K562 (cell line): ENCODE data around the gene RGS14. TPM values are rescaled to one million over a fixed set of nuclear protein-coding genes. Genes with fewer than 3 reads are reported as not detected.
A peak's percentile ranks its signal among the peaks of the same experiment; 100 is the strongest.

ENCODE experiments used
- ATAC-seq: fragments of 200-7000 bp; cut with Tn5 transposase; 3 replicates; pipeline ENCODE4 v1.9.1; 2020; ENCODE audit warnings: moderate library complexity
- BruUV-seq: library from RNA; stranded (reverse); fragments of 400-500 nt; replicated peaks from 2 replicates; lab custom pipeline; 2021; lab: Mats Ljungman, UMichigan
- CTCF ChIA-PET: fragments of 300-600 bp; formaldehyde crosslinking; extraction: SDS; loops from one replicate; lab custom pipeline; 2021; ENCODE audit warnings: low intra/inter-chr PET ratio; lab: Yijun Ruan, JAX
- POLR2A ChIA-PET: fragments of 300-600, 350-650 bp; sonication (Branson Sonifier 250); formaldehyde crosslinking; extraction: SDS; loops from one replicate; lab custom pipeline; 2021; ENCODE audit warnings: antibody characterized with exemption, inconsistent platforms; lab: Yijun Ruan, JAX
- DNase-seq, 4 experiments: peaks; one replicate each; pipeline versions ENCODE4 v3.0.0 to v3.0.0-alpha.2; 2011 to 2018; ENCODE audit warnings: low spot score in 3 of 4, mixed read lengths in 3 of 4; ENCODE audit errors: extremely low read depth in 1 of 4
- FAIRE-seq: peaks from 2 replicates; lab custom pipeline; 2011; peaks lifted over from hg19 to GRCh38; lab: Jason Lieb, UNC
- H2AFZ ChIP-seq: 2 replicates; pipeline ENCODE4 v1.6.0; 2011; ENCODE audit warnings: low read depth, low read length, control low read depth, inconsistent platforms
- H3K27ac ChIP-seq: fragments of 200-600 bp; 3 replicates; pipeline ENCODE4 v1.8.0; 2011; ENCODE audit warnings: low read depth, mild to moderate bottlenecking, control low read depth, inconsistent platforms, low read length, moderate library complexity, mixed read lengths; ENCODE audit errors: extremely low read depth
- H3K27me3 ChIP-seq, 2 experiments: fragments of 300-600 bp in 1 of 2; 2 replicates in 1 of 2; 3 replicates in 1 of 2; pipeline versions ENCODE4 v1.6.0 to v1.8.0; 2011; ENCODE audit warnings: inconsistent platforms in 2 of 2, low read length in 2 of 2, mild to moderate bottlenecking in 1 of 2, mixed read lengths in 1 of 2, moderate library complexity in 1 of 2; ENCODE audit not compliant: control insufficient read depth in 2 of 2, insufficient read depth in 2 of 2
- H3K36me3 ChIP-seq: fragments of 300-600 bp; 3 replicates; pipeline ENCODE4 v1.8.0; 2011; ENCODE audit warnings: mild to moderate bottlenecking, low read length, inconsistent platforms; ENCODE audit not compliant: control insufficient read depth, insufficient read depth
- H3K4me1 ChIP-seq, 2 experiments: fragments of 200-600 bp in 1 of 2; replicated peaks in 1 of 2; 2 replicates in 1 of 2; 3 replicates in 1 of 2; pipeline versions ENCODE4 v1.5.1 to v1.8.0; 2011; ENCODE audit warnings: inconsistent platforms in 2 of 2, low read length in 2 of 2, mild to moderate bottlenecking in 1 of 2, mixed read lengths in 1 of 2, moderate library complexity in 1 of 2; ENCODE audit not compliant: control insufficient read depth in 2 of 2, insufficient read depth in 2 of 2
- H3K4me2 ChIP-seq: 2 replicates; pipeline ENCODE4 v1.6.1; 2011; ENCODE audit warnings: low read length, control low read depth, inconsistent platforms, mixed read lengths; ENCODE audit not compliant: insufficient read depth
- H3K4me3 ChIP-seq: fragments of 200-600 bp; sonication (generic), shearing (Covaris generic); 2 replicates; pipeline ENCODE4 v1.5.1; 2016; ENCODE audit warnings: control low read depth, inconsistent platforms
- H3K79me2 ChIP-seq: fragments of 200-600 bp; 3 replicates; pipeline ENCODE4 v1.8.0; 2011; ENCODE audit warnings: low read length, inconsistent platforms; ENCODE audit not compliant: control insufficient read depth, insufficient read depth
- H3K9ac ChIP-seq, 2 experiments: 2 replicates each; pipeline versions ENCODE4 v1.6.0 to v1.6.1; 2011; ENCODE audit warnings: low read depth in 2 of 2, low read length in 2 of 2, control low read depth in 1 of 2, inconsistent platforms in 1 of 2, mild to moderate bottlenecking in 1 of 2, mixed read lengths in 1 of 2; ENCODE audit not compliant: insufficient read depth in 1 of 2
- H3K9me1 ChIP-seq: one replicate; pipeline ENCODE4 v1.6.0; 2011; ENCODE audit warnings: inconsistent platforms, mild to moderate bottlenecking, low read length, moderate library complexity; ENCODE audit not compliant: control insufficient read depth, insufficient read depth
- H3K9me3 ChIP-seq: replicated peaks from 2 replicates; pipeline ENCODE4 v1.5.1; 2011; ENCODE audit warnings: low read depth, low read length, inconsistent platforms; ENCODE audit not compliant: control insufficient read depth, insufficient read depth
- H4K20me1 ChIP-seq: replicated peaks from 2 replicates; pipeline ENCODE4 v1.6.1; 2011; ENCODE audit warnings: low read length, inconsistent platforms, mixed read lengths; ENCODE audit not compliant: control insufficient read depth, insufficient read depth
- POLR2G ChIP-seq: fragments of 200-400 bp; formaldehyde crosslinking; IDR thresholded peaks from 2 replicates; pipeline ENCODE4 v1.6.1; 2017; ENCODE audit warnings: low read depth, mild to moderate bottlenecking, antibody characterized with exemption, low read length, moderate library complexity
- TBP ChIP-seq: optimal IDR thresholded peaks from 2 replicates; pipeline ENCODE3; 2011; ENCODE audit warnings: low read depth, low read length, improper control_type of control experiment
- ZFPM2 ChIP-seq: fragments of 250-450 bp; sonication (Bioruptor Pico); IDR thresholded peaks from 2 replicates; pipeline ENCODE4 v1.5.1; 2022; ENCODE audit warnings: mild to moderate bottlenecking
- ZNF134 ChIP-seq: fragments of 250-450 bp; sonication (Bioruptor Pico); conservative IDR thresholded peaks from 2 replicates; pipeline ENCODE4 v1.4.0; 2020
- WGBS: fragments of 100-300 bp; shearing (Covaris generic); methylation state at CpG from one replicate; pipeline ENCODE4 v1.1.6; 2016; ENCODE audit warnings: low coverage, mixed read lengths; ENCODE audit not compliant: insufficient coverage; ENCODE audit errors: missing lambda C conversion rate; 5-methylcytosine and 5-hydroxymethylcytosine counted together
- in situ Hi-C: fragments of 300-500 bp; cut with MboI; formaldehyde crosslinking; loops from 4 replicates; pipeline ENCODE4 v1.15.0; 2018; ENCODE audit warnings: inconsistent platforms, mixed read lengths
- intact Hi-C: fragments of 100-400 bp; cut with micrococcal nuclease; formaldehyde crosslinking; loops from 2 replicates; pipeline ENCODE4 v1.14.2; 2022
- polyA plus RNA-seq, 8 experiments: library from polyadenylated mRNA; depleted of rRNA in 4 of 8; stranded (reverse) in 5 of 8; unstranded in 3 of 8; fragments of >200 nt; fragmentation: Nextera tagmentation in 2 of 8; fragmentation: Illumina TruSeq in 1 of 8; extraction: Ambion mirVana in 2 of 8; extraction: Trizol in 1 of 8; gene quantifications; 2 replicates each; pipeline versions ENCODE4 v1.2.1 to v1.2.3, GENCODE V29; 2011 to 2014; ENCODE audit warnings: inconsistent platforms in 1 of 8, missing spikeins in 1 of 8
- total RNA-seq, 7 experiments: library from RNA; depleted of rRNA in 6 of 7; stranded (reverse); fragments of >200 nt in 6 of 7; fragmentation: Illumina TruSeq in 2 of 7; extraction: Trizol in 2 of 7; gene quantifications; 2 replicates each; pipeline versions ENCODE4 v1.2.1 to v1.2.3, GENCODE V29; 2011 to 2021; ENCODE audit warnings: low replicate concordance in 1 of 7

Gene RGS14
- total and polyA plus RNA-seq, 9 of the 15 experiments (the other 6 are each of a cell fraction or from before 2014, with no cell fraction given): 0.28 to 75.9 (median 34.5) TPM

DNA sequence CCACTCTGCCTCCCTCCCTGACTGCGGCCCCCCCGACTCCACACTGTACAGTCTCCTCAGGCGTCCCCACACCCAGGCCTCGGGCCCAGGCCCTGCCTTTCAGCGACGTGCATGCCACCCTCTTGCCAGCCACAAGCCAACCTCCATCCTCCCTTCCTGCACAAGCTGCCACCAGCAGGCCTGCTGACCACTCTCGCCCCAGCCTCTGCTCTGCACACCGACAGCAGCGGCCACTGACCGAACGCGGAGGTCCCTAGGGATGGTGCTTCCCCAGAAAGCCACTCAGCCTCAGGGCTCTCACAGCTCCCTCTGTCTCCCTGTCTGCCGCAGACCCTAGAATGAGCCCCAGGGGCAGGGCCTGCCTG, 24.8 kb upstream of the RGS14 start:
- no peak overlapping the region for H3K27ac ChIP-seq
- 93% methylated on average over 13 of the region's 13 CpGs for WGBS
- no peaks in the 10 kb centered on the region for H3K79me2 ChIP-seq
- H3K36me3 ChIP-seq: peaks cover 85% of the 10 kb centered on the region; the same call in 2 of the 3 replicates
- H2AFZ ChIP-seq: no peak overlapping the region
- no peaks in the 10 kb centered on the region for H3K9me3 ChIP-seq
- intact Hi-C loops (no loop called here), in situ Hi-C loops (no loop called here)
- no peaks in the 10 kb centered on the region for H3K27me3 ChIP-seq
- TF ChIP-seq TBP (no peak), POLR2G (peak; percentile 53)
- FAIRE-seq (no peak), DNase-seq (no peak), ATAC-seq (no peak)
- ChIA-PET POLR2A (interaction anchor here (0.8 to 1.8 kb wide), 5 partner anchors 13 to 28 kb away, joined by 3 to 5 read pairs (median 4); partner anchors contain the start of gene LMAN2), CTCF (no interaction called here)
- BruUV-seq: no TSS peak
- H3K9ac ChIP-seq: peak overlapping the region in 1 of 2 experiments; percentile 52; a peak in 2 of 4 replicates
- H3K4me2 ChIP-seq: no peak overlapping the region
- H4K20me1 ChIP-seq: no peaks in the 10 kb centered on the region
- H3K4me1 ChIP-seq: peaks cover 0 to 7% of the 10 kb centered on the region in 2 experiments; a peak in 1 of 5 replicates
- H3K4me3 ChIP-seq: no peak overlapping the region
- H3K9me1 ChIP-seq: no peaks in the 10 kb centered on the region

DNA sequence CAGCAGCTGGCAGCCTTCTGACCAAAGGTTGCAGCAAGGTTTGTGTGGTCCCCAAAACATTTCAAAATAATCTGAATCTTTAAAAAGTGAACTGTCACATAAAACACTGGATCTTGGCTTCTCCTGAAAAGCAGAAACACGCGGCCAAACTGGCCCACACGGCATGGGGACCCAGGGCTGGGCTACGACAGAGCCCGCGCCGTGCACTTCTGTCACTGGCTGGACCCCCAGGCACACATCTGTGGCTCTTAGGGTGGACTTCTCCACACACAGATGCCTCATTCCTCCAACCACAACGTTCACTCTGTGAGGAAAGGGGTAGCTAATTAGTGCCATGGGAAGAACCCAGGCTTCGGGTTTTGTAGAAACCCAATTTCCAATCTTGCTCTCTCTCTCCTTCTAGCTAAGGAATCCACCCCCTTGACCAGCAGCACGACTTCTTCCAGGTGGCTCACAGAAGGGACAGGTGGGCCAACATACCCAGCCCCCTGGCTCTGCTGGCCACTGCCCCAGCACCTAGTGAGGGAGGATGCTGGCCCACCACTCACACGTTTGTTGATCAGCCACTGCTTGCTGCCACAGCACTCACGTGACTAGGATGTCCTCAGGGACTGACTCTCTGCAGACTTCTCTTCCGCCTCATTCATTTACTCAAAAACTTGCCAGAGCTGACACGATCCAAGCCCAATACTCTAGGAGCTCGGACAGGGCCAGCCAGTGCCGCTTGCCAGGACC, 24.1 kb upstream of the RGS14 start:
- in situ Hi-C loops: no loop called here
- Histone ChIP-seq H3K27me3 (no peaks in the 10 kb centered on the region), H3K9me3 (no peaks in the 10 kb centered on the region), H3K4me2 (no peak overlapping the region), H3K4me3 (no peak overlapping the region), H4K20me1 (no peaks in the 10 kb centered on the region), H3K9ac (peak overlapping the region in 1 of 2 experiments; percentile 55; a peak in 2 of 4 replicates), H3K9me1 (no peaks in the 10 kb centered on the region), H3K4me1 (peaks cover 0 to 4% of the 10 kb centered on the region in 2 experiments; a peak in 1 of 5 replicates), H3K27ac (no peak overlapping the region), H2AFZ (no peak overlapping the region), H3K36me3 (peaks cover 93% of the 10 kb centered on the region; the same call in 2 of the 3 replicates), H3K79me2 (no peaks in the 10 kb centered on the region)
- DNase-seq (no peak), ATAC-seq (no peak), FAIRE-seq (no peak)
- TF ChIP-seq ZNF134 (CRISPR knock-in tag) (peak; percentile 68), POLR2G (0 out of 2 replicates have a peak, but pooled peaks have one; percentile 41), ZFPM2 (CRISPR knock-in tag) (no peak)
- CTCF ChIA-PET: no interaction called here
- WGBS: 92% methylated on average over 15 of the region's 16 CpGs
- BruUV-seq: no TSS peak
- POLR2A ChIA-PET: interaction anchor here (0.6 to 1.8 kb wide), 5 partner anchors 12 to 219 kb away, joined by 3 to 5 read pairs (median 4); partner anchors contain the start of gene LMAN2
- intact Hi-C loops: no loop called here
